IPS-20b (cell line): ENCODE results near the gene L2HGDH.

Experiments used
- H3K27ac ChIP-seq: one replicate; pipeline ENCODE4 v1.5.1; 2013; ENCODE audit warnings: low read length
- H3K27me3 ChIP-seq: 2 replicates; pipeline ENCODE4 v1.6.1; 2013; ENCODE audit warnings: mild to moderate bottlenecking, low read length, inconsistent platforms; ENCODE audit not compliant: insufficient read depth
- H3K36me3 ChIP-seq: 2 replicates; pipeline ENCODE4 v1.6.1; 2013; ENCODE audit warnings: low read depth, mild to moderate bottlenecking, inconsistent platforms, low read length, moderate library complexity; ENCODE audit not compliant: insufficient read depth
- H3K4me1 ChIP-seq: 2 replicates; pipeline ENCODE4 v1.6.1; 2013; ENCODE audit warnings: mild to moderate bottlenecking, control low read depth, inconsistent platforms, low read length, moderate library complexity; ENCODE audit not compliant: insufficient read depth
- H3K4me3 ChIP-seq: 2 replicates; pipeline ENCODE4 v1.5.1; 2013; ENCODE audit warnings: mild to moderate bottlenecking, low read length, inconsistent platforms
- H3K9ac ChIP-seq: 2 replicates; pipeline ENCODE4 v1.6.1; 2013; ENCODE audit warnings: low read depth, mild to moderate bottlenecking, inconsistent platforms, low read length, moderate library complexity
- H3K9me3 ChIP-seq: 2 replicates; pipeline ENCODE4 v1.6.1; 2013; ENCODE audit warnings: mild to moderate bottlenecking, low read depth, low read length, inconsistent platforms; ENCODE audit not compliant: insufficient read depth

L2HGDH gene

DNA sequence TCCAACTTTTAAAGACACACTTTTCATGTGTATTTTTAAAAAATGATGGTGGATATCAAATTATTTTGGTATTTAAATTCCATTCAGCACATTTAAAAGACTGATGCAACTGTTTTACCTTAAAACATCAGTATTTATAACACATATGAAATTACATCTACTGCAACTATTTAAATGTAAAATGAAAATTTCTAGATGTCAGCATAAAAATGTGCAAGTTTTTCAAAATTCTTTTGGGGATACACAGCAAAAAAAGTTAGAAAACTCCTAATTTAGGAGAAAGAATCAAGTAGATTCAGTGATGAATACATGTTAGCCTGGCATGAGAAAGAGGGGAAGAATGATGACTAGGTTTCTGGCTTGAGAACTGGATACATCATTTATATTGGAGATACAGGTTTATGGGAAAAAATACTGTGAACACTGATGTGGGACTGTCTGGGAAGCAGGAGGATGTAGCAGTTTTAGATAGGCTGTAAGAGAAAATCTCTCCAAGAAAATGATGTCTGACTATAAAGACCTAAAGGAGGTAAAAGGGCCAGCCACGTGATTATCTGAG is 89.9 kb downstream of the L2HGDH start:
- no peaks in the 10 kb centered on the region for H3K36me3 ChIP-seq
- H3K4me1 ChIP-seq, result peaks cover 8% of the 10 kb centered on the region
- H3K9me3 ChIP-seq, result no peaks in the 10 kb centered on the region
- H3K9ac ChIP-seq, result no peak overlapping the region
- no peak overlapping the region for H3K4me3 ChIP-seq
- no peaks in the 10 kb centered on the region for H3K27me3 ChIP-seq
- H3K27ac ChIP-seq, result no peak overlapping the region

- no peaks in the 10 kb centered on the region for H3K9me3 ChIP-seq
- no peak overlapping the region for H3K27ac ChIP-seq
- H3K9ac ChIP-seq, result no peak overlapping the region
- H3K27me3 ChIP-seq, result no peaks in the 10 kb centered on the region
- no peaks in the 10 kb centered on the region for H3K4me1 ChIP-seq
- no peaks in the 10 kb centered on the region for H3K36me3 ChIP-seq
- no peak overlapping the region for H3K4me3 ChIP-seq
Observed at GRCh38 chr14:50218501-50218900, 93.5 kb downstream of the L2HGDH start.

GRCh38 chr14:50215416-50215815 is 96.6 kb downstream of the L2HGDH start:
- Histone ChIP-seq H3K4me1 (no peaks in the 10 kb centered on the region), H3K4me3 (no peak overlapping the region), H3K27me3 (no peaks in the 10 kb centered on the region), H3K9me3 (no peaks in the 10 kb centered on the region), H3K36me3 (no peaks in the 10 kb centered on the region), H3K27ac (no peak overlapping the region), H3K9ac (no peak overlapping the region)

DNA sequence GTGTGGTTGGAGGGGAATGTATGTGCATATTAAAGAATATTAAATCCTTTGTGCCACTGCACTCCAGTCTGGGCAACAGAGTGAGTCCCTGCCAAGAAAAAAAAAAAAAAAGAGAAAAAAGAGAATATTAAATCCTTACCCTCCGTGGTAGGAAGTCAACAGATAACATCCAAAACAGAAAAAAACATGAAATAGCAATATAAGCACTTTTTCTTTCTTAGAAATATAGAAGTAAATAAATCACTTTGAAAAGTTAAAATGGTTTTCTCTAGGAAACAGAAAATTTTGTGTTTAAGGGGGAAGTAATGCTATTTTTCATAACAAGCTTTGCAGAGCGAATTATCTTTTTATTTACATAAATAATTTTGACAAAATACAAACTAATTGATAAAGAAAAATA is 98.2 kb downstream of the L2HGDH start:
- no peak overlapping the region for H3K4me3 ChIP-seq
- H3K27ac ChIP-seq, result no peak overlapping the region
- H3K9me3 ChIP-seq, result no peaks in the 10 kb centered on the region
- H3K9ac ChIP-seq, result no peak overlapping the region
- H3K27me3 ChIP-seq, result no peaks in the 10 kb centered on the region
- H3K36me3 ChIP-seq, result no peaks in the 10 kb centered on the region
- H3K4me1 ChIP-seq, result no peaks in the 10 kb centered on the region

DNA sequence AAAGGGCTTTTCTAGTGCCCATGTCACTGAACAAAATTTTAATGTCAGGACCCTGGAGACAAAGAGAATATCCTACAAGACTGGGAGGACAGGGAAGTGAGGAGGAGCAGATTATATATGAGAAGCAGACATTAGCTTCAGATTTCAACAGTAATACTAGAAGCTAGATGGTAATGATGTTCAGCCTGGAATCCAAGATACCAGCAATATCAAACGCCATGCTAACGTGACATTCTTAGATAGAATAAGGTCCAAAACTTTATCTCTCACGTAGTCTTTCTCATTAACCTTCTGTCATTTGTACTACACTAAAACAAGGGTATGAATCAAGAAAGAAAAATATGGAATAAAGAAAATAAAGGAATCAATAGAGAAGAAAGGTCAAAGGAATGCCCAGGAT is 99.3 kb downstream of the L2HGDH start:
- no peak overlapping the region for H3K9ac ChIP-seq
- H3K4me3 ChIP-seq, result no peak overlapping the region
- no peaks in the 10 kb centered on the region for H3K4me1 ChIP-seq
- H3K27ac ChIP-seq, result no peak overlapping the region
- H3K27me3 ChIP-seq, result no peaks in the 10 kb centered on the region
- no peaks in the 10 kb centered on the region for H3K9me3 ChIP-seq
- H3K36me3 ChIP-seq, result no peaks in the 10 kb centered on the region

GRCh38 chr14:50210074-50210473 is 102.0 kb downstream of the L2HGDH start:
- no peaks in the 10 kb centered on the region for H3K4me1 ChIP-seq
- H3K27me3 ChIP-seq, result no peaks in the 10 kb centered on the region
- H3K9me3 ChIP-seq, result no peaks in the 10 kb centered on the region
- H3K36me3 ChIP-seq, result no peaks in the 10 kb centered on the region
- no peak overlapping the region for H3K9ac ChIP-seq
- H3K4me3 ChIP-seq, result no peak overlapping the region
- no peak overlapping the region for H3K27ac ChIP-seq

DNA sequence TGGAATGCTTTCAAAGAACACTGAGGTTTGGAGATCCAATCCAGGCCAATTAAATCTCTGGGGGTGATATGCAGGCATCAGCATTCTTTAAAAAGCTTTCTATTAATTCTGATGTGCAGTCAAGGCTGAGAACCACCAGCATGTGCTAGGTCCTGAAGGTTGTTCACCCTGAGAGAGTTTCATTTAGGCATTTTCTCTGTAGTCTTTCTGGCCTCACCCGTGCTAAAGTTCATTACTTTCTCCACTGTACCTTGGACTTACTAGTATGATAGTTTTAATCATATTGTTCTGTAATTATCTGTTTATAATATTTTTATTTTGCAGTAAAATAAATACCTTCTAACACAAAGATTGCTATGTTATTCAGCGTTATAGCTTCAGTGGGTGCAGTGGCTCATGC is 113.5 kb downstream of the L2HGDH start:
- Histone ChIP-seq H3K9me3 (no peaks in the 10 kb centered on the region), H3K27ac (no peak overlapping the region), H3K36me3 (peaks cover 7% of the 10 kb centered on the region), H3K27me3 (no peaks in the 10 kb centered on the region), H3K4me1 (no peaks in the 10 kb centered on the region), H3K9ac (no peak overlapping the region), H3K4me3 (no peak overlapping the region)

- H3K4me3 ChIP-seq, result no peak overlapping the region
- H3K4me1 ChIP-seq, result no peaks in the 10 kb centered on the region
- H3K36me3 ChIP-seq, result no peaks in the 10 kb centered on the region
- H3K9me3 ChIP-seq, result no peaks in the 10 kb centered on the region
- no peaks in the 10 kb centered on the region for H3K27me3 ChIP-seq
- no peak overlapping the region for H3K27ac ChIP-seq
- no peak overlapping the region for H3K9ac ChIP-seq
Observed at GRCh38 chr14:50191499-50191898, 120.5 kb downstream of the L2HGDH start.
